Measurements from ENCODE around the gene ZNF264.

GRCh38 chr19:57167385-57167784 lies 23.9 kb upstream of the ZNF264 start, which contains the start of gene DUXA:
- no peak for TF ChIP-seq ZBTB33 (IDR thresholded peaks at IDR 0.05)
- TF ChIP-seq CTCF (IDR thresholded peaks at IDR 0.05; ENCODE audit: low read depth, low read length, missing input control) = no peak
- TF ChIP-seq REST (IDR thresholded peaks at IDR 0.05) = no peak
- TF ChIP-seq YY1 (IDR thresholded peaks at IDR 0.05) = no peak
- no peak for TF ChIP-seq RAD21 (IDR thresholded peaks at IDR 0.05)
- no peak for TF ChIP-seq EGR1 (IDR thresholded peaks at IDR 0.05; ENCODE audit: low read depth in 2 of 2)
- no peak for TF ChIP-seq ATF3 (IDR thresholded peaks at IDR 0.05)
- TF ChIP-seq TAF1 (conservative IDR thresholded peaks at IDR 0.05) = no peak
- TF ChIP-seq MAX (IDR thresholded peaks at IDR 0.05) = no peak
- no peak for TF ChIP-seq GABPA (IDR thresholded peaks at IDR 0.05 in 1 of 2, conservative IDR thresholded peaks at IDR 0.05 in 1 of 2)
- no peak for TF ChIP-seq FOXA1 (IDR thresholded peaks at IDR 0.05)
- TF ChIP-seq HNF4A (conservative IDR thresholded peaks at IDR 0.05) = no peak
- no peak for TF ChIP-seq JUND (IDR thresholded peaks at IDR 0.05)
- no peak for TF ChIP-seq SP1 (IDR thresholded peaks at IDR 0.05)
